Measurements from ENCODE around the gene TXNRD3. TPM values are rescaled to one million over a fixed set of nuclear protein-coding genes. Genes with fewer than 3 reads are reported as not detected.
"Not testable (repeated sequence)": the region's sequence is repeated elsewhere in the genome, so short reads cannot be mapped to it uniquely, and the experiment has no call there.

TXNRD3 gene
- total RNA-seq, 6 donors from 2014 or later = 7.6 to 14.4 (median 12.4) TPM

DNA sequence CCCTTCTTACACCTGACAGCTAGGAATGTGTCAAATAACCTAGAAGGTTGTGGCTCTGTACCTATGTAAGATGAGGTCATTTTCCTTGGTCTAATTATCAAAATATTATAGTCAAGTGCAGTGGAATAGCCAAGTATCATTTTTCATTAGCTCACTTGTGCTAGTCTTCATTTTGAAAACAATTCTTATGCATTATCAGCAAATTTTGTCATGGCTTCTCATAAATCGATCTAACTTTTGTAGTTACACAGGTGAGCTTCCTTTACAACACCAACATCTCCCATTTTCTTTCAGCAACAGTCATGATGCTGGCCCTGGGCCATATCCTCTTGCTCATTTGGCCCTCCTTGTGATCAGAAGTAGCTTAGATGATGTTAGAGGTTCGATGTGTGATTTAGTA is 10.3 kb downstream of the TXNRD3 start:
- DNase-seq (no peak), ATAC-seq (ENCODE audit: low FRiP score in 2 of 2) (no peak)
- no peak overlapping the region for H3K27ac ChIP-seq
- no peak for TF ChIP-seq POLR2A (IDR thresholded peaks at IDR 0.05)
- TF ChIP-seq EP300 (IDR thresholded peaks at IDR 0.05) = no peak
- TF ChIP-seq, protein P1, sequence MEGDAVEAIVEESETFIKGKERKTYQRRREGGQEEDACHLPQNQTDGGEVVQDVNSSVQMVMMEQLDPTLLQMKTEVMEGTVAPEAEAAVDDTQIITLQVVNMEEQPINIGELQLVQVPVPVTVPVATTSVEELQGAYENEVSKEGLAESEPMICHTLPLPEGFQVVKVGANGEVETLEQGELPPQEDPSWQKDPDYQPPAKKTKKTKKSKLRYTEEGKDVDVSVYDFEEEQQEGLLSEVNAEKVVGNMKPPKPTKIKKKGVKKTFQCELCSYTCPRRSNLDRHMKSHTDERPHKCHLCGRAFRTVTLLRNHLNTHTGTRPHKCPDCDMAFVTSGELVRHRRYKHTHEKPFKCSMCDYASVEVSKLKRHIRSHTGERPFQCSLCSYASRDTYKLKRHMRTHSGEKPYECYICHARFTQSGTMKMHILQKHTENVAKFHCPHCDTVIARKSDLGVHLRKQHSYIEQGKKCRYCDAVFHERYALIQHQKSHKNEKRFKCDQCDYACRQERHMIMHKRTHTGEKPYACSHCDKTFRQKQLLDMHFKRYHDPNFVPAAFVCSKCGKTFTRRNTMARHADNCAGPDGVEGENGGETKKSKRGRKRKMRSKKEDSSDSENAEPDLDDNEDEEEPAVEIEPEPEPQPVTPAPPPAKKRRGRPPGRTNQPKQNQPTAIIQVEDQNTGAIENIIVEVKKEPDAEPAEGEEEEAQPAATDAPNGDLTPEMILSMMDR (IDR thresholded peaks at IDR 0.05) = no peak
- TF ChIP-seq POLR2AphosphoS5 (IDR thresholded peaks at IDR 0.05) = no peak
- peaks cover 0 to 18% (median 2%) of the 10 kb centered on the region in 4 donors for H3K36me3 ChIP-seq
- H3K4me3 ChIP-seq = no peak overlapping the region
- WGBS, 2 donors = 73 to 84% methylated on average over 2 of the region's 2 CpGs
- no peaks in the 10 kb centered on the region for H3K9me3 ChIP-seq
- H3K27me3 ChIP-seq = no peaks in the 10 kb centered on the region
- H3K4me1 ChIP-seq = peaks cover 0 to 7% (median 0%) of the 10 kb centered on the region in 4 donors

DNA sequence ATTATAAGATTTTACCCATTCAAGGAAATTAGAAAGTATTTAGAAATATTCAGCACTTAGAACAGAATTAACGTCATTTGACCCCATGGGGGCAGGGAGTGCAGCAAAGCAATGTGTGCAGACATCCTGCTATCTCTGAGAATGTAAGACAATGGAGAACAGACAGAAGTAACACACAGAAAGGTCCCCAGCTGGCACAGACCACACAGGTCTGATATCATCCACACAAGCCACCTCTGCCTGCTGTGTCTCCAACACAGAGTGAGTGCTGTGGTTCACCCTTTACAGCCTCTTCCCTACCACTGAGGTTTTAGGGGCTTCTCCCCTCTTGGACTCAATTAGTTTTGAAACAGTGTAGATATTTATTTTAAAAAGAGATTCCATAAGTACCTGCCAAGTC is 16.1 kb downstream of the TXNRD3 start:
- TF ChIP-seq POLR2AphosphoS5 (IDR thresholded peaks at IDR 0.05) = no peak
- TF ChIP-seq, protein P1 (IDR thresholded peaks at IDR 0.05) = no peak
- TF ChIP-seq EP300 (IDR thresholded peaks at IDR 0.05) = no peak
- Histone ChIP-seq H3K4me3 (no peak overlapping the region), H3K27me3 (no peaks in the 10 kb centered on the region), H3K36me3 (peaks cover 0 to 25% (median 5%) of the 10 kb centered on the region in 4 donors), H3K27ac (no peak overlapping the region), H3K4me1 (no peaks in the 10 kb centered on the region), H3K9me3 (no peaks in the 10 kb centered on the region)
- no peak for ATAC-seq (ENCODE audit: low FRiP score in 2 of 2)
- no peak for DNase-seq
- WGBS, 2 donors = 82 to 100% methylated on average over 1 of the region's 1 CpG

DNA sequence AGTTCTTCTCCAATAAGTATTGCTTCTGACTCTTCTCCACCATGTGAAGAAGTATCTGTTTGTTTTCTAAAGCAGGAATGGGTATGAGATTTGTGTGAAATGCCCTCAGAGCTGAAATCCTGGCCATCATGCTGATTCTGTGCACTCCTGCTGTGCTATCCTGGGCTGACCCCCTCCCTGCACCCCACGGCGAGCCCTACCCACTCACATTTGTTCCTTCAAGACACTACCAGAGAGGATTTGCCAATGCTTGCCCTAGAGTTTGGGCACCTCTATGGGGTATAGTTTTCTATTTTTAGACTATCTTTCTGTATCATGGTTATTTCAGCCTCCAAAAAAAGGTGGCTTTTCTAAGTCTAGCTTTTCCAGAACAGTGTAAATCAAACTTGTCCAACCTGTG is 18.5 kb downstream of the TXNRD3 start:
- ATAC-seq (ENCODE audit: low FRiP score in 2 of 2) = no peak
- no peak for TF ChIP-seq POLR2A (IDR thresholded peaks at IDR 0.05)
- 86 to 100% methylated on average over 2 of the region's 2 CpGs for WGBS, 2 donors

DNA sequence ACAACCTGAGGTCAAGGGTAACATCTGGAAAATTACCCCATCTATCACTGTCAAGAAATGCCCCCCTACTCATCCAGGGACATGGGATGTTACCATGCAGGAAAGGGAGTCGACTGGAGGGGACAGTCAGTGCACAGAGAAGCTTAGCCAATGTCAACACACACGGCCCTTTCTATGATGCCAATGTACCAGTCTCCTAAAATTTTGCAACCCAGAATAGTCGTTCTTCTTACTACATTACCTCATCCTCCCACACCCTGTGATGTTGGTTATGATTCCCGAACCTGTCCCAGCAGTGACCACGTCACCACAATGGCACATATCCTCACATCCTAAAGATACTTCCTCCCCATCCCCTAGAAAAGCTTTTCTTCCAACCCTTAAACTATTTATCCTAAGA is 20.1 kb downstream of the TXNRD3 start:
- DNase-seq (no peak), ATAC-seq (ENCODE audit: low FRiP score in 2 of 2) (no peak)
- Histone ChIP-seq H3K36me3 (peaks cover 0 to 11% (median 3%) of the 10 kb centered on the region in 4 donors), H3K9me3 (no peaks in the 10 kb centered on the region), H3K27me3 (no peaks in the 10 kb centered on the region), H3K4me3 (no peak overlapping the region), H3K4me1 (no peaks in the 10 kb centered on the region), H3K27ac (no peak overlapping the region)
- no peak for TF ChIP-seq EP300 (IDR thresholded peaks at IDR 0.05)
- TF ChIP-seq, protein P1 (IDR thresholded peaks at IDR 0.05) = no peak
- no peak for TF ChIP-seq POLR2AphosphoS5 (IDR thresholded peaks at IDR 0.05)
- 78 to 84% methylated on average over 5 of the region's 5 CpGs for WGBS, 2 donors

More for the DNA sequence above, 18.5 kb downstream of the TXNRD3 start:
- no peak for DNase-seq
- Histone ChIP-seq H3K9me3 (no peaks in the 10 kb centered on the region), H3K27ac (no peak overlapping the region), H3K4me3 (no peak overlapping the region), H3K36me3 (peaks cover 0 to 7% (median 3%) of the 10 kb centered on the region in 4 donors), H3K4me1 (no peaks in the 10 kb centered on the region), H3K27me3 (no peaks in the 10 kb centered on the region)

DNA sequence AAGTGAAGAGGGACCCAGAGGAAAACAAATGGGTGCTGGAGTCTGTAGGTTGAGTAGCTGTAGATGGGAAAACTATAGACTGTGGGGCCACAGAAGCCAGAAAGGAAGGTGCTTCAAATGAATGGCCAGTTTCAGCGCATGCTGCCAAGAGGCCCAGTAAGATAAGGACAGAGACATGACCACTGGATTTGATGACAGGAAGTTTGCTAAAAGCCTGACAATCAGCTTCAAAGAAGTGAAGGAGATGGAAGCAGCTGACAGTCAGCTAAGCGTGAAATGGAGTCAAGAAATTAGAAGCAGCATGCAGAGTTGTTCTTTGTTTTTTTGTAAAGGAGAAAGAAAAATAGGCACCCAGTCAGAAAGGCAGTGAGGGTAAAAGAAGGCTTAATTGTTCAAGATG is 24.9 kb downstream of the TXNRD3 start:
- WGBS, 2 donors = 81 to 90% methylated on average over 2 of the region's 2 CpGs
- Histone ChIP-seq H3K9me3 (no peaks in the 10 kb centered on the region), H3K36me3 (peaks cover 0 to 6% (median 1%) of the 10 kb centered on the region in 4 donors), H3K4me3 (no peak overlapping the region), H3K27ac (no peak overlapping the region), H3K4me1 (no peaks in the 10 kb centered on the region), H3K27me3 (no peaks in the 10 kb centered on the region)
- ATAC-seq (ENCODE audit: low FRiP score in 2 of 2) (no peak), DNase-seq (no peak)
- TF ChIP-seq, protein P1 (IDR thresholded peaks at IDR 0.05) = no peak
- TF ChIP-seq POLR2A (IDR thresholded peaks at IDR 0.05) (no peak), EP300 (IDR thresholded peaks at IDR 0.05) (no peak), POLR2AphosphoS5 (IDR thresholded peaks at IDR 0.05) (no peak)

DNA sequence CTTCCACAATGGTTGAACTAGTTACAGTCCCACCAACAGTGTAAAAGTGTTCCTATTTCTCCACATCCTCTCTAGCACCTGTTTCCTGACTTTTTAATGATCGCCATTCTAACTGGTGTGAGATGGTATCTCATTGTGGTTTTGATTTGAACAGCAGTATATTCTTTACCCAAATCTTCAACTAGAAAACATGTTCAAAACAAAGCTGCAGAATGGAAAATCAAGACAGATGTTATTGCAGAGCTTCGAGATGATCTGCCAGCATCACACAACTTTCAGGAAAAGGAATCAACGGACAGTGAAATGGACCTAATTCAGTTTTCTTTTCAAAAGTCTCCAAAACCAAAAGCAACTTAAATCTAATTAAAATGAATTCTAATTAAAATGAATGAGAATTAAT is 29.2 kb downstream of the TXNRD3 start:
- not testable (repeated sequence) for H3K27me3 ChIP-seq; H3K4me3 ChIP-seq; H3K9me3 ChIP-seq; H3K4me1 ChIP-seq; DNase-seq; H3K36me3 ChIP-seq; H3K27ac ChIP-seq; ATAC-seq (ENCODE audit: low FRiP score in 2 of 2)
- 66 to 72% methylated on average over 3 of the region's 3 CpGs for WGBS, 2 donors

Measured in upper lobe of left lung (tissue), 6 donors.